Suprapubic skin (tissue), 4 donors: ENCODE data around the gene IFNG-AS1. TPM values are rescaled to one million over a fixed set of nuclear protein-coding genes. Genes with fewer than 3 reads are reported as not detected.

ENCODE experiments used
- DNase-seq, 2 donors: peaks; one replicate each; pipeline ENCODE4 v3.0.0-alpha.2; 2019; ENCODE audit warnings: low spot score in 2 of 2
- H3K27ac ChIP-seq: fragments of 200-600 bp; sonication (generic); one replicate; pipeline ENCODE4 v1.5.1; 2019
- H3K27me3 ChIP-seq: fragments of 200-600 bp; sonication (generic); one replicate; pipeline ENCODE4 v1.5.1; 2019
- H3K36me3 ChIP-seq: fragments of 200-600 bp; sonication (generic); one replicate; pipeline ENCODE4 v1.5.1; 2019
- H3K4me1 ChIP-seq: fragments of 200-600 bp; sonication (generic); one replicate; pipeline ENCODE4 v1.5.1; 2019
- H3K4me3 ChIP-seq: fragments of 200-600 bp; sonication (generic); one replicate; pipeline ENCODE4 v1.5.1; 2019; ENCODE audit warnings: mild to moderate bottlenecking
- H3K9me3 ChIP-seq: fragments of 200-600 bp; sonication (generic); one replicate; pipeline ENCODE4 v1.5.1; 2019
- CTCF ChIP-seq, 2 donors: fragments of 200-600 bp in 1 of 2; fragments of 450-650 bp in 1 of 2; sonication (generic) in 1 of 2; IDR thresholded peaks; one replicate each; pipeline ENCODE4 v1.5.1; 2016 to 2019; ENCODE audit warnings: antibody characterized with exemption in 2 of 2, mild to moderate bottlenecking in 1 of 2, moderate library complexity in 1 of 2
- EP300 ChIP-seq: sonication (generic); formaldehyde crosslinking; IDR thresholded peaks from one replicate; pipeline ENCODE4 v1.6.1; 2017; ENCODE audit warnings: antibody characterized with exemption
- POLR2A ChIP-seq, 2 donors: fragments of 450-650 bp; IDR thresholded peaks; one replicate each; pipeline ENCODE4 v1.6.1; 2017; ENCODE audit warnings: antibody characterized with exemption in 2 of 2, mild to moderate bottlenecking in 2 of 2, moderate library complexity in 2 of 2
- POLR2AphosphoS5 ChIP-seq, 3 donors: sonication (generic); formaldehyde crosslinking; IDR thresholded peaks; one replicate each; pipeline ENCODE4 v1.6.1; 2017; ENCODE audit warnings: antibody characterized with exemption in 3 of 3
- WGBS: methylation state at CpG from one replicate; pipeline ENCODE4 v1.1.5; 2018; 5-methylcytosine and 5-hydroxymethylcytosine counted together
- total RNA-seq, 4 donors: library from RNA; depleted of rRNA; stranded (reverse); fragments of >200 nt; gene quantifications; one replicate each; pipeline ENCODE4 v1.1.0, GENCODE V29; 2016

The IFNG-AS1 gene
- total RNA-seq, 4 donors from 2014 or later, result not detected

GRCh38 chr12:67944093-67944492 lies 45.2 kb upstream of the IFNG-AS1 start:
- H3K27ac ChIP-seq, result no peak overlapping the region
- H3K36me3 ChIP-seq, result no peaks in the 10 kb centered on the region
- 73% methylated on average over 5 of the region's 5 CpGs for WGBS
- DNase-seq, result no peak
- H3K9me3 ChIP-seq, result no peaks in the 10 kb centered on the region
- H3K27me3 ChIP-seq, result no peaks in the 10 kb centered on the region
- no peak for TF ChIP-seq POLR2A (IDR thresholded peaks at IDR 0.05)
- no peak for TF ChIP-seq EP300
- TF ChIP-seq CTCF (IDR thresholded peaks at IDR 0.05), result no peak
- no peak for TF ChIP-seq POLR2AphosphoS5 (IDR thresholded peaks at IDR 0.05)
- H3K4me3 ChIP-seq, result no peak overlapping the region
- H3K4me1 ChIP-seq, result peaks cover 6% of the 10 kb centered on the region

DNA sequence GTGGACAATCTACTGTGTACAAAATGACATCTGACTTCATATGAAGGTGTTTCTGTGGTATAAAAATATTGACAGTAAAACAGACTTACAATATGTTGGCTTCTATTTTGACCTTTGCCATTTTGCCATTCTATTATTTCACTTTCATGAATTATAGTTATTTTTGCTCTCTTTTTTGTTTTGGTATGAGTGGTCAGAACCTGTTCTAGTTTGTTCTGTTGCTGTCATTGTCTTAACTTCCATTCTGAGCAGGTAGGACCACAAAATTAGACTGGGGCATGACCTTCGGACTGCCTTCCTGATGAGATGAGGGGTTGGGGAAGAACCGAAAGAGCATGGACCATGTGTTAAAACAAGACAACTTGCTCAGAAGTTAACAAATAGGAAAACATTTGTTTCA lies 36.5 kb upstream of the IFNG-AS1 start:
- Histone ChIP-seq H3K27me3 (no peaks in the 10 kb centered on the region), H3K27ac (no peak overlapping the region), H3K4me3 (no peak overlapping the region), H3K4me1 (no peaks in the 10 kb centered on the region), H3K36me3 (no peaks in the 10 kb centered on the region), H3K9me3 (no peaks in the 10 kb centered on the region)
- TF ChIP-seq POLR2A (IDR thresholded peaks at IDR 0.05) (no peak), EP300 (no peak), POLR2AphosphoS5 (IDR thresholded peaks at IDR 0.05) (no peak), CTCF (IDR thresholded peaks at IDR 0.05) (no peak)
- no peak for DNase-seq
- 91% methylated on average over 2 of the region's 2 CpGs for WGBS

- Histone ChIP-seq H3K36me3 (no peaks in the 10 kb centered on the region), H3K4me1 (no peaks in the 10 kb centered on the region), H3K27me3 (no peaks in the 10 kb centered on the region), H3K27ac (no peak overlapping the region), H3K9me3 (no peaks in the 10 kb centered on the region), H3K4me3 (no peak overlapping the region)
- 64% methylated on average over 4 of the region's 4 CpGs for WGBS
- TF ChIP-seq EP300 (no peak), CTCF (IDR thresholded peaks at IDR 0.05) (no peak), POLR2AphosphoS5 (IDR thresholded peaks at IDR 0.05) (no peak), POLR2A (IDR thresholded peaks at IDR 0.05) (no peak)
- no peak for DNase-seq
Measured at GRCh38 chr12:67957383-67957782, 31.9 kb upstream of the IFNG-AS1 start.

- Histone ChIP-seq H3K27me3 (no peaks in the 10 kb centered on the region), H3K27ac (no peak overlapping the region), H3K4me1 (no peaks in the 10 kb centered on the region), H3K36me3 (no peaks in the 10 kb centered on the region), H3K9me3 (no peaks in the 10 kb centered on the region), H3K4me3 (no peak overlapping the region)
- no peak for TF ChIP-seq EP300
- DNase-seq, result no peak
- 53% methylated on average over 4 of the region's 4 CpGs for WGBS
Measured at GRCh38 chr12:67958187-67958586, 31.1 kb upstream of the IFNG-AS1 start.

- no peak for TF ChIP-seq EP300
- no peak for TF ChIP-seq POLR2AphosphoS5 (IDR thresholded peaks at IDR 0.05)
- no peak for TF ChIP-seq CTCF (IDR thresholded peaks at IDR 0.05)
- no peak for TF ChIP-seq POLR2A (IDR thresholded peaks at IDR 0.05)
Measured at GRCh38 chr12:67964456-67964855, 24.8 kb upstream of the IFNG-AS1 start.

DNA sequence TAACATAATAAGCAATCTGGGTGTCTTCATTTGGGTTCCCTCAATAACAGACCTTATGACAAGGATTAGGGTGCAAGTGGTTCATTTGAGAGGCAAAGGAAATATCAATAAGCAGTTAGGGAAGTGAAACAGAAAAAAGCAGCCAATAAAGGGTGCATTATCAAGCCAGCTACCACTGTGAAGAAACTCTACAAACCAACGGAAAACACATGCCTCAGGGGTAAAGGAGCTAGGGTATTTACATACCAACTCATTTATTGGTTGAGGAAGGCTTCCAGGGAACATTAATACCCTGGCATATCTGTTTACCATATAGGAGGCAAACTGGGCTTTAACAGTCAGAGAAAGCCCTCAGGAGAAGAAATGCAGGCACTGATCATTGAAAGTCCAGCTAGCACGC lies 22.7 kb upstream of the IFNG-AS1 start:
- Histone ChIP-seq H3K27me3 (no peaks in the 10 kb centered on the region), H3K27ac (no peak overlapping the region), H3K36me3 (no peaks in the 10 kb centered on the region), H3K4me3 (no peak overlapping the region), H3K4me1 (no peaks in the 10 kb centered on the region), H3K9me3 (no peaks in the 10 kb centered on the region)
- 36% methylated on average over 2 of the region's 2 CpGs for WGBS
- DNase-seq, result no peak
- TF ChIP-seq EP300 (no peak), CTCF (IDR thresholded peaks at IDR 0.05) (no peak), POLR2AphosphoS5 (IDR thresholded peaks at IDR 0.05) (no peak), POLR2A (IDR thresholded peaks at IDR 0.05) (no peak)

More at GRCh38 chr12:67964456-67964855, 24.8 kb upstream of the IFNG-AS1 start:
- Histone ChIP-seq H3K4me3 (no peak overlapping the region), H3K36me3 (no peaks in the 10 kb centered on the region), H3K4me1 (no peaks in the 10 kb centered on the region), H3K27ac (no peak overlapping the region), H3K27me3 (no peaks in the 10 kb centered on the region), H3K9me3 (no peaks in the 10 kb centered on the region)
- no peak for DNase-seq
- WGBS, result 84% methylated on average over 1 of the region's 1 CpG
